Activated B cell treated with CpG ODN at 0.5 μM for 24 hours (primary cell): ENCODE measurements around the gene ETV3L. TPM values are rescaled to one million over a fixed set of nuclear protein-coding genes. Genes with fewer than 3 reads are reported as not detected.
"Not testable (repeated sequence)": the region's sequence is repeated elsewhere in the genome, so short reads cannot be mapped to it uniquely, and the experiment has no call there.

Experiments used
- ATAC-seq: fragments of 200-7000 bp; cut with Tn5 transposase; one replicate; pipeline ENCODE4 v1.10.0; 2021; ENCODE audit warnings: low read depth, mild to moderate bottlenecking, moderate library complexity
- CTCF ChIA-PET: fragments of 350-600 bp; sonication (Branson Sonifier 250); formaldehyde crosslinking; loops from one replicate; lab custom pipeline; 2021; ENCODE audit warnings: antibody characterized with exemption; lab: Charles Lee
- POLR2A ChIA-PET: fragments of 350-600 bp; sonication (Branson Sonifier 250); formaldehyde crosslinking; loops from one replicate; lab custom pipeline; 2021; ENCODE audit warnings: antibody characterized with exemption; lab: Charles Lee
- DNase-seq: peaks from one replicate; pipeline ENCODE4 v3.0.0; 2022
- H3K27ac Mint-ChIP-seq: one replicate; pipeline ENCODE4 v1.8.0; 2020; ENCODE audit warnings: mixed read lengths
- H3K27me3 Mint-ChIP-seq: one replicate; pipeline ENCODE4 v1.8.0; 2021; ENCODE audit warnings: mixed read lengths
- H3K36me3 Mint-ChIP-seq: one replicate; pipeline ENCODE4 v1.8.0; 2021; ENCODE audit warnings: low read depth, mixed read lengths
- H3K4me1 Mint-ChIP-seq: one replicate; pipeline ENCODE4 v1.8.0; 2021; ENCODE audit warnings: mixed read lengths
- H3K4me3 Mint-ChIP-seq: one replicate; pipeline ENCODE4 v1.8.0; 2020; ENCODE audit warnings: mild to moderate bottlenecking, mixed read lengths
- H3K9me3 Mint-ChIP-seq: one replicate; pipeline ENCODE4 v1.8.0; 2020; ENCODE audit warnings: mixed read lengths
- intact Hi-C: fragments of 100-400 bp; cut with micrococcal nuclease; formaldehyde crosslinking; loops from one replicate; pipeline ENCODE4 v1.15.1; 2024
- total RNA-seq: library from RNA; stranded (reverse); gene quantifications from 2 replicates; pipeline ENCODE4 v1.2.3, GENCODE V29; 2022
- TF ChIP-seq, protein P1 (sequence below): fragments of 200-600 bp; IDR thresholded peaks from one replicate; pipeline ENCODE4 v1.8.0; 2022; ENCODE audit warnings: antibody characterized with exemption, mild to moderate bottlenecking

Gene ETV3L
- total RNA-seq, 1 donor from 2014 or later, result not detected

DNA sequence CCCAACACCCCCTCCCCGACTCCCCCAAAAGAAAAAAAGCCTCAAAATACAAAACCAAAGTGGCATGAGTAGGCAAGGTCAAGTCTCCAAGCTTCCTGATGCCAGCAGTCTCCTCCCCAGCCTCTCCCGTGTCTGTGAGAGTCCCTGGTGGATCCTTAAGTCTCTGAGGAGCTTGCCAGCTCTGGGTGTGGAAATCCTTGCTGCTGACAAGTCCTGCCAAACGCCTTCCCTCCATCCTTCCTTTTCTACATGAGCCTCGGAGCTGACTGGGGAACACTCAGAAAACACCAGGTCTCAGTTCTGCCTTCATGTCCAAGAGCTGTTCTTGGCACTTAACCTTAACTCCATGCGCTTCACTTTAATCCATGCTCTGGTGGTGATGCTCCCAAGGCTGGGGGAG, 3.7 kb upstream of the ETV3L start:
- DNase-seq (no peak), ATAC-seq (no peak)
- CTCF ChIA-PET, result interaction anchor here (2.0 kb wide), 1 partner anchor 13 kb away, joined by 8 read pairs; no protein-coding TSS in a partner anchor
- Mint-ChIP-seq H3K4me3 (no peak overlapping the region), H3K9me3 (no peaks in the 10 kb centered on the region), H3K27me3 (peaks cover 17% of the 10 kb centered on the region), H3K36me3 (no peaks in the 10 kb centered on the region), H3K4me1 (peaks cover 26% of the 10 kb centered on the region), H3K27ac (no peak overlapping the region)
- intact Hi-C loops, result no loop called here
- TF ChIP-seq, protein P1, sequence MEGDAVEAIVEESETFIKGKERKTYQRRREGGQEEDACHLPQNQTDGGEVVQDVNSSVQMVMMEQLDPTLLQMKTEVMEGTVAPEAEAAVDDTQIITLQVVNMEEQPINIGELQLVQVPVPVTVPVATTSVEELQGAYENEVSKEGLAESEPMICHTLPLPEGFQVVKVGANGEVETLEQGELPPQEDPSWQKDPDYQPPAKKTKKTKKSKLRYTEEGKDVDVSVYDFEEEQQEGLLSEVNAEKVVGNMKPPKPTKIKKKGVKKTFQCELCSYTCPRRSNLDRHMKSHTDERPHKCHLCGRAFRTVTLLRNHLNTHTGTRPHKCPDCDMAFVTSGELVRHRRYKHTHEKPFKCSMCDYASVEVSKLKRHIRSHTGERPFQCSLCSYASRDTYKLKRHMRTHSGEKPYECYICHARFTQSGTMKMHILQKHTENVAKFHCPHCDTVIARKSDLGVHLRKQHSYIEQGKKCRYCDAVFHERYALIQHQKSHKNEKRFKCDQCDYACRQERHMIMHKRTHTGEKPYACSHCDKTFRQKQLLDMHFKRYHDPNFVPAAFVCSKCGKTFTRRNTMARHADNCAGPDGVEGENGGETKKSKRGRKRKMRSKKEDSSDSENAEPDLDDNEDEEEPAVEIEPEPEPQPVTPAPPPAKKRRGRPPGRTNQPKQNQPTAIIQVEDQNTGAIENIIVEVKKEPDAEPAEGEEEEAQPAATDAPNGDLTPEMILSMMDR, result no peak
- POLR2A ChIA-PET, result no interaction called here

DNA sequence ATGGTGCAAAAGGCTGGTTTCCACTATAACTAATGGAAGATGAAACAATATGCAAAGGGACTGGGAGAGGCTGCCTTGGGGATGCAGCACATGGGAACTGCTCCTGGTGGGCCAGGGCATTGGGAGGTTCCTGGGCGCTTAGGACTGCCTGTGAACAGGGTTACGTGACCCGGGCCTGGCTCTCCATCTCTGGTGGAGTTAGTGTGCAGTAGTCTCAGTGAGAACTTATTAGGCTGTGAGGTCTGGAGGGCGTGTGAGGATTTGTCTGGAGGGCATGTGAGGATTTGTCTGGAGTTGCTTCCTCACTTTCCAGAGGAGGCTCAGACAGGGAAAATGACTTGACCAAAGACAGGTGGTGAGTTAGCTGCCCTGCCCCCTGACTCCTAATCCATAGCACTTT, 1.5 kb upstream of the ETV3L start:
- ATAC-seq (no peak), DNase-seq (no peak)
- TF ChIP-seq, protein P1, result no peak
- peaks cover 12% of the 10 kb centered on the region for H3K4me1 Mint-ChIP-seq
- no peak overlapping the region for H3K4me3 Mint-ChIP-seq
- POLR2A ChIA-PET, result no interaction called here
- CTCF ChIA-PET, result interaction anchor here (1.1 kb wide), 1 partner anchor 11 kb away, joined by 4 read pairs; no protein-coding TSS in a partner anchor
- H3K36me3 Mint-ChIP-seq, result no peaks in the 10 kb centered on the region
- intact Hi-C loops, result no loop called here
- H3K9me3 Mint-ChIP-seq, result no peaks in the 10 kb centered on the region
- no peak overlapping the region for H3K27ac Mint-ChIP-seq
- H3K27me3 Mint-ChIP-seq, result peaks cover 5% of the 10 kb centered on the region

DNA sequence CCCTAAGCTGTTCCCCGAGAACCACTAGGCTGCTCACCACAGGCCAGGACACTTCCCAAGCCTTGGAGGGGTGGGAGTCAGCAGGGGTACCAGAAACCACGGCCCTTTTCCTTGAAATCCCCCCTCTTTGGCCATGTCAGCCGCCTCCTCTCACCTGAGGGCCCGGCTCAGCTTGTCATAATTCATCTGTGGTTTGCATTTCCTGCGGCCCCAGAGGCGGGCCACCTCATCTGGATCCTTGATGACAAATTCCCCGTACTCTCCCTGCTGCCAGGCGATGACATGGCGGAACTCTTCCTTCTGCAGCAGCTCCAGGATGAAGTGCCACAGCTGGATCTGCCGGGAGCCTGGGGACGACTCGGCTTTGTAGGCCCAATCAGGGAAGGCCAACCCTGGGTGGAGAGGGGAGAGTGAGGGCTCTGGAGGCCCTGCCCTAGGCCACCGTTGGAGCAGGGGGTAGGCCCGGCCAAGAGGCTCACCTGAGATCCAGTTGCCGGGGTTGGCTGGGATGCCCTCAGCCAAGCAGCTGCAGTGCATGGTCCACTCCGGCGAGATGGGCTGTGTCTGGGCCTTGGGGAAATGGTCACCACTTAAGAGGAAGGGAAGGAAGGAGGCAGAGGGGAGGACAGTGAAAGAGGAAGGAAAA, 498 bp downstream of the ETV3L start:
- DNase-seq, H3K9me3 Mint-ChIP-seq, H3K4me1 Mint-ChIP-seq, H3K36me3 Mint-ChIP-seq, ATAC-seq, H3K27me3 Mint-ChIP-seq, H3K4me3 Mint-ChIP-seq, intact Hi-C loops, H3K27ac Mint-ChIP-seq: not testable (repeated sequence)
- ChIA-PET POLR2A (interaction anchor here (0.5 to 0.7 kb wide), 2 partner anchors 19 to 485 kb away, joined by 3 read pairs; no protein-coding TSS in a partner anchor), CTCF (interaction anchor here (1.2 to 1.9 kb wide), 2 partner anchors 8 to 9 kb away, joined by 4 read pairs; no protein-coding TSS in a partner anchor)

DNA sequence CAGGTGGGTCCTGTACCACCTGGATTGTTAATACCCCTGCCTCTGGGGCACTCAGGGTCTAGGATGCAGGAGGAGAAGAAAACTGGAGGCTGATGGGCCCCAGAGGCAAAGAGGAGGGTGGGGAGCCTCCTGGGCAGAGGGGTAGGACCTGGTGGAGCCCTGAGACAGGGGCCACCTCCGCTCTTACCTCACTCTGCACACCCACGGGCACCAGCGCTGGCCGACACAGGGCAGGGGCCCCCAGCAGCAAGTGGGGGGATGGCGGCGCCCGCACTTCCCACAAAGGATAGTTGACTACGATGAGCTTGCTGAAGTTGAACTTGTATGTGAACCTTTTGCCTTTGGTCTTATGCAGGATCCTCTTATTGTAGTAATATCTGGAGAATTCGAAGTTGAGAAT, 1.1 kb downstream of the ETV3L start:
- POLR2A ChIA-PET, result no interaction called here
- TF ChIP-seq, protein P1, result no peak
- H3K27ac Mint-ChIP-seq, result no peak overlapping the region
- CTCF ChIA-PET, result interaction anchor here (1.9 kb wide), 1 partner anchor 9 kb away, joined by 4 read pairs; no protein-coding TSS in a partner anchor
- ATAC-seq (no peak), DNase-seq (no peak)
- intact Hi-C loops, result no loop called here
- no peaks in the 10 kb centered on the region for H3K9me3 Mint-ChIP-seq
- no peaks in the 10 kb centered on the region for H3K36me3 Mint-ChIP-seq
- no peaks in the 10 kb centered on the region for H3K4me1 Mint-ChIP-seq
- no peak overlapping the region for H3K4me3 Mint-ChIP-seq
- peaks cover 5% of the 10 kb centered on the region for H3K27me3 Mint-ChIP-seq

DNA sequence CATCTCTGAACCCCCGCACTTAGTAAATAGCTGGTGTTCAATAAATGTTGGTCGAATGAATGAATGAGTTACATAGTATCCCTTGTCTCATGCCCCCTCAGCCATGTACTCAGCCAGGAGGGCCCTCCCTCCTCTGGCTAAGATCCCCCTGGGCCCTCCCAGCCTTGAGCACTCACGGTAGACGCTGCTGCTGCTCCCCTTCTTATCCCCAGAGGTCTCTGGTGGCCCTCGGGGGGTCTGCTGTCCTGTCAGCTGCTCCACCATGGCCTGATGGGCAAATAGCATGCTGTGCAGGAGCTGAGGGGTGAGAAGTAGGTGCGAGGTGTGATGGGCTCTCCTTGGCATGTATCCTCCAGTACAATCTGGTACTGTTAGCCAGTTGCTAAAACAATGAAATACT, 1.9 kb downstream of the ETV3L start:
- DNase-seq (no peak), ATAC-seq (no peak)
- intact Hi-C loops, result no loop called here
- CTCF ChIA-PET, result interaction anchor here (1.9 to 5.9 kb wide), 2 partner anchors 8 to 58 kb away, joined by 4 to 42 read pairs; no protein-coding TSS in a partner anchor
- Mint-ChIP-seq H3K4me1 (no peaks in the 10 kb centered on the region), H3K4me3 (no peak overlapping the region), H3K27ac (no peak overlapping the region), H3K27me3 (peaks cover 4% of the 10 kb centered on the region), H3K36me3 (no peaks in the 10 kb centered on the region), H3K9me3 (no peaks in the 10 kb centered on the region)
- POLR2A ChIA-PET, result interaction anchor here (0.7 kb wide), 1 partner anchor 16 kb away, joined by 4 read pairs; no protein-coding TSS in a partner anchor
- TF ChIP-seq, protein P1, result no peak
